Fibroblast of lung (primary cell): Measurements from ENCODE around the gene MARVELD1. TPM values are rescaled to one million over a fixed set of nuclear protein-coding genes. Genes with fewer than 3 reads are reported as not detected.

Experiments
- DNase-seq, 2 donors: peaks; one replicate each; pipeline versions ENCODE4 v3.0.0 to v3.0.0-alpha.2; 2010; ENCODE audit warnings: low read depth in 2 of 2
- H2AFZ ChIP-seq: 2 replicates; pipeline ENCODE4 v1.5.1; 2012; ENCODE audit warnings: low read length, control low read depth, inconsistent platforms
- H3K27ac ChIP-seq: 2 replicates; pipeline ENCODE4 v1.5.1; 2011; ENCODE audit warnings: low read length, control low read depth; ENCODE audit not compliant: insufficient read depth
- H3K27me3 ChIP-seq: 2 replicates; pipeline ENCODE4 v1.5.1; 2011; ENCODE audit warnings: mild to moderate bottlenecking, low read length; ENCODE audit not compliant: control insufficient read depth, insufficient read depth
- H3K36me3 ChIP-seq: 2 replicates; pipeline ENCODE4 v1.5.1; 2011; ENCODE audit warnings: low read length; ENCODE audit not compliant: control insufficient read depth, insufficient read depth
- H3K4me1 ChIP-seq: 2 replicates; pipeline ENCODE4 v1.5.1; 2011; ENCODE audit warnings: low read length; ENCODE audit not compliant: control insufficient read depth, insufficient read depth; ENCODE audit errors: extremely low read depth
- H3K4me2 ChIP-seq: 2 replicates; pipeline ENCODE4 v1.5.1; 2011; ENCODE audit warnings: low read length, control low read depth; ENCODE audit not compliant: insufficient read depth; ENCODE audit errors: extremely low read depth
- H3K4me3 ChIP-seq, 4 experiments: fragments of 200-600 bp in 1 of 4; sonication (generic) in 1 of 4; replicated peaks in 1 of 4; 2 replicates each; pipeline ENCODE4 v1.5.1; 2011 to 2016; ENCODE audit warnings: low read length in 4 of 4, low read depth in 3 of 4, mild to moderate bottlenecking in 3 of 4, control low read depth in 2 of 4, inconsistent platforms in 1 of 4, mixed read lengths in 1 of 4; ENCODE audit not compliant: insufficient read depth in 1 of 4; ENCODE audit errors: control extremely low read depth in 1 of 4
- H3K79me2 ChIP-seq: 2 replicates; pipeline ENCODE4 v1.5.1; 2012; ENCODE audit warnings: mild to moderate bottlenecking, low read length, inconsistent platforms; ENCODE audit not compliant: control insufficient read depth, insufficient read depth
- H3K9ac ChIP-seq: 2 replicates; pipeline ENCODE4 v1.5.1; 2011; ENCODE audit warnings: mild to moderate bottlenecking, low read length, control low read depth; ENCODE audit not compliant: insufficient read depth
- H3K9me3 ChIP-seq: 2 replicates; pipeline ENCODE4 v1.5.1; 2012; ENCODE audit warnings: low read depth, low read length; ENCODE audit not compliant: control insufficient read depth, insufficient read depth
- H4K20me1 ChIP-seq: 2 replicates; pipeline ENCODE4 v1.5.1; 2011; ENCODE audit warnings: low read length; ENCODE audit not compliant: control insufficient read depth, insufficient read depth; ENCODE audit errors: extremely low read depth
- CTCF ChIP-seq, 2 donors: IDR thresholded peaks in 1 of 2; conservative IDR thresholded peaks in 1 of 2; 1 replicate in 1 of 2; 2 replicates in 1 of 2; pipeline ENCODE4 v1.5.1; 2011 to 2012; ENCODE audit warnings: low read length in 2 of 2, control low read depth in 1 of 2, inconsistent platforms in 1 of 2, low read depth in 1 of 2, mild to moderate bottlenecking in 1 of 2
- EZH2 ChIP-seq: IDR thresholded peaks from 2 replicates; pipeline ENCODE4 v1.5.1; 2012; ENCODE audit warnings: low read length, control low read depth, mild to moderate bottlenecking; ENCODE audit errors: missing control alignments
- polyA plus RNA-seq, 2 donors: library from polyadenylated mRNA; depleted of rRNA in 1 of 2; stranded (reverse) in 1 of 2; unstranded in 1 of 2; fragments of >200 nt; gene quantifications; 2 replicates each; pipeline ENCODE4 v1.2.1, GENCODE V29; 2011 to 2012; ENCODE audit warnings: missing spikeins in 1 of 2
- total RNA-seq: library from RNA; depleted of rRNA; stranded (reverse); fragments of >200 nt; gene quantifications from 2 replicates; pipeline ENCODE4 v1.2.1, GENCODE V29; 2014

MARVELD1 gene
- total and polyA plus RNA-seq, 2 donors (not counting 1 experiment from before 2014, with no cell fraction given) = 16.3 to 132 TPM

- H4K20me1 ChIP-seq = no peaks in the 10 kb centered on the region
- no peak overlapping the region for H3K27ac ChIP-seq
- H2AFZ ChIP-seq = no peak overlapping the region
- no peaks in the 10 kb centered on the region for H3K27me3 ChIP-seq
- H3K36me3 ChIP-seq = no peaks in the 10 kb centered on the region
- TF ChIP-seq EZH2 (no peak), CTCF (conservative IDR thresholded peaks at IDR 0.05 in 1 of 2, IDR thresholded peaks at IDR 0.05 in 1 of 2; ENCODE audit: low read depth in 1 of 2, low read length in 2 of 2) (no peak)
- no peak overlapping the region for H3K9ac ChIP-seq
- DNase-seq = peak; percentile 84 to 86
- H3K4me3 ChIP-seq = peak overlapping the region in 1 of 4 experiments; percentile 36
- no peaks in the 10 kb centered on the region for H3K79me2 ChIP-seq
- peak overlapping the region; percentile 46 for H3K4me2 ChIP-seq
- peaks cover 5% of the 10 kb centered on the region for H3K4me1 ChIP-seq
- no peaks in the 10 kb centered on the region for H3K9me3 ChIP-seq
Observed at GRCh38 chr10:97726636-97727178, 13.2 kb downstream of the MARVELD1 start.

- H2AFZ ChIP-seq = no peak overlapping the region
- H3K79me2 ChIP-seq = no peaks in the 10 kb centered on the region
Observed at GRCh38 chr10:97729014-97729413, 15.5 kb downstream of the MARVELD1 start.

GRCh38 chr10:97731346-97732051 lies 18.0 kb downstream of the MARVELD1 start:
- H3K79me2 ChIP-seq = no peaks in the 10 kb centered on the region
- no peak overlapping the region for H3K4me2 ChIP-seq
- peaks cover 5% of the 10 kb centered on the region for H3K4me1 ChIP-seq
- H3K9ac ChIP-seq = no peak overlapping the region
- H3K27ac ChIP-seq = no peak overlapping the region
- DNase-seq = peak; percentile 58 to 82
- H4K20me1 ChIP-seq = no peaks in the 10 kb centered on the region
- TF ChIP-seq EZH2 (no peak), CTCF (conservative IDR thresholded peaks at IDR 0.05 in 1 of 2, IDR thresholded peaks at IDR 0.05 in 1 of 2; ENCODE audit: low read depth in 1 of 2, low read length in 2 of 2) (peak; percentile 87 to 94)
- no peaks in the 10 kb centered on the region for H3K9me3 ChIP-seq
- H3K4me3 ChIP-seq = no peak overlapping the region
- no peaks in the 10 kb centered on the region for H3K27me3 ChIP-seq
- no peaks in the 10 kb centered on the region for H3K36me3 ChIP-seq
- H2AFZ ChIP-seq = no peak overlapping the region

More at GRCh38 chr10:97729014-97729413, 15.5 kb downstream of the MARVELD1 start:
- Histone ChIP-seq H3K27me3 (no peaks in the 10 kb centered on the region), H3K9me3 (no peaks in the 10 kb centered on the region), H3K4me1 (peaks cover 5% of the 10 kb centered on the region), H4K20me1 (no peaks in the 10 kb centered on the region), H3K4me3 (no peak overlapping the region), H3K36me3 (no peaks in the 10 kb centered on the region), H3K9ac (no peak overlapping the region), H3K4me2 (no peak overlapping the region), H3K27ac (no peak overlapping the region)
- no peak for TF ChIP-seq EZH2
- no peak for TF ChIP-seq CTCF (conservative IDR thresholded peaks at IDR 0.05 in 1 of 2, IDR thresholded peaks at IDR 0.05 in 1 of 2; ENCODE audit: low read depth in 1 of 2, low read length in 2 of 2)
- no peak for DNase-seq
